Activated T-helper 2 cell treated with anti-CD3 and anti-CD28 coated beads, Interferon-gamma antibody, Interleukin-2, Interleukin-4, amounts not matched to agents 10 μg/mL and 5 μg/mL and 100 μg/mL, durations not matched to agents 14 hours and 24 hours and 36 hours (primary cell): ENCODE results near the gene DDIT4. TPM values are rescaled to one million over a fixed set of nuclear protein-coding genes. Genes with fewer than 3 reads are reported as not detected.
"Not testable (repeated sequence)": the region's sequence is repeated elsewhere in the genome, so short reads cannot be mapped to it uniquely, and the experiment has no call there.

ENCODE experiments used
- DNase-seq: peaks from one replicate; pipeline ENCODE4 v3.0.0; 2021; ENCODE audit warnings: low spot score
- H3K27ac Mint-ChIP-seq: one replicate; pipeline ENCODE4 v1.8.0; 2021; ENCODE audit warnings: mixed read lengths
- H3K27me3 Mint-ChIP-seq: one replicate; pipeline ENCODE4 v1.8.0; 2021; ENCODE audit warnings: low read depth, mixed read lengths
- H3K36me3 Mint-ChIP-seq: one replicate; pipeline ENCODE4 v1.8.0; 2021; ENCODE audit warnings: low read depth, mixed read lengths
- H3K4me1 Mint-ChIP-seq: one replicate; pipeline ENCODE4 v1.8.0; 2021; ENCODE audit warnings: low read depth, mixed read lengths
- H3K4me3 Mint-ChIP-seq: one replicate; pipeline ENCODE4 v1.8.0; 2021; ENCODE audit warnings: low read depth, mild to moderate bottlenecking, moderate library complexity, mixed read lengths
- H3K9me3 Mint-ChIP-seq: one replicate; pipeline ENCODE4 v1.8.0; 2021; ENCODE audit warnings: mixed read lengths
- intact Hi-C: fragments of 100-400 bp; cut with micrococcal nuclease; formaldehyde crosslinking; loops from one replicate; pipeline ENCODE4 v1.15.1; 2023
- total RNA-seq: library from RNA; stranded (reverse); gene quantifications from 2 replicates; pipeline ENCODE4 v1.2.3, GENCODE V29; 2022

The DDIT4 gene
- total RNA-seq, 1 donor from 2014 or later = 543 TPM

DNA sequence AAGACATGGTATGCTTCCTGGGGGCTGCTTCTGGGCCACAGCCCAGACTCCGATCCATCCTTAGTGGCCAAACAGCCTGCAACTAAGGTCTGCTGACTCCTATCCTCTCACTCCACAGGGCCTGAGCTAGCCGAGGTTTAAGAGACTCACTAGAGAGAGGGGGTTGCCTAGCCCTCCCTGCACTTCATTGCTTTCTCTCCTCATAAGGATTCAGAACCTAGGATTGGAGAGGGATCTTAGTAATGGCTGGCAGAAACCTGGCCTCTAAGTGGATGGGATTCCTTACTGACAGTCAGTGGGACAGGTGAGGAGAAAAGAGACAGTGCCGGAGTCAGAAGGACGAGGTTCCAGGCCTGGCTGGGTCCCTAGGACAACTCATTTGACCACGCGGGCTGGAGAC is 8.2 kb upstream of the DDIT4 start:
- Mint-ChIP-seq H3K27me3 (no peaks in the 10 kb centered on the region), H3K9me3 (no peaks in the 10 kb centered on the region), H3K36me3 (no peaks in the 10 kb centered on the region), H3K4me3 (no peak overlapping the region), H3K4me1 (peaks cover 26% of the 10 kb centered on the region), H3K27ac (no peak overlapping the region)
- intact Hi-C loops = no loop called here
- DNase-seq = no peak

DNA sequence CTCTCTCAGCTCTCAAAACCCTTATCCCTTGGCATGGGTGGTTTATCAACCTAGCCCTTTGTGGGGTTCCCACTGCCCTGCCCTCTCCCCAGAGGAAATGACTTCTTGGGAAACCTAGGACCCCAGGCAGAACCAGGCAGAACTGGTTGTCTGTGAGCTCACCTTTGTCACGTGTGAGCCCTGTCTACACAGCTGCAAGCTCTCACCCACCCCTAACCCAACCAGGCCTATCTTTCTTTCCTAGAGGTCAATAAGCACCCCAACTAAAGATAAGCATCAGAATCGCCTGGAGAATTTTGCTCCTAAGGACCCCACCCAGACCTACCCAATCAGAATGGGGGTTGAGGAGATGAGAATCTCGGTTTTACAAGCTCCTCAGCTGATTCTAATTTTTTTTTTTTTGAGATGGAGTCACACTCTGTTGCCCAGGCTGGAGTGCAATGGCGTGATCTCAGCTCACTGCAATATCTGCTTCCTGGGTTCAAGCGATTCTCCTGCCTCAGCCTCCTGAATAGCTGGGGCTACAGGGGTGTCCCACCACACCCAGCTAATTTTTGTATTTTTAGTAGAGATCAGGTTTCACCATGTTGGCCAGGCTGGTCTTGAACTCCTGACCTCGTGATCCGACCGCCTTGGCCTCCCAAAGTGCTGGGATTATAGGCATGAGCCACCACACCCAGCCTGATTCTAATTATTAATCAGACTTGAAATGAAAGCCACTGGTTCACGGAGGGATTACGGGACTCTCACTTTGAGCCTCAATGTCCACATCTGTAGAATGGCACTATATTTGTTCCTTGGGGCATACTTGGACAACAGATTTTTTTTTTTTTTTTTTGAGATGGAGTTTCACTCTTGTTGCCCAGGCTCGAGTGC is 7.5 kb upstream of the DDIT4 start:
- DNase-seq = no peak
- Mint-ChIP-seq H3K4me3 (no peak overlapping the region), H3K27me3 (no peaks in the 10 kb centered on the region), H3K36me3 (no peaks in the 10 kb centered on the region), H3K4me1 (peaks cover 27% of the 10 kb centered on the region), H3K9me3 (no peaks in the 10 kb centered on the region), H3K27ac (no peak overlapping the region)
- intact Hi-C loops = no loop called here

DNA sequence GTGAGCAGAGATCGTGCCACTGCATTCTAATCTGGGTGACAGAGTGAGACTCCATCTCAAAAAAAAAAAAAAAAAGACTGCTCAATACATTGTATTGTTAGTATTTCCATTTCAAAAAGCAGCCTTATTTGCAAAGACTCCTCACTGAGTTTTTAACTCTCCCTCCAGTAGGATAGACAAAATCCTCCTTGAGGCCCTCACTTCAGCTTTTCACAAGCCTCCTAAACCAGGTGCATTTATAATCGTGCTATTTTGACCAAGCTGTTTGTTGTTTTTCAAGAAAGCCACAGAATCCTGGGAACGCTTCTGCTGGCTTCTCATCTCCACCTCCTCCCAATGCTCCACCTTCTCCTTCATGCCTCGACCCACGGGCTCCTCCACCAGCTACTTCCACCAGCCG is 6.3 kb upstream of the DDIT4 start:
- no peak overlapping the region for H3K27ac Mint-ChIP-seq
- H3K36me3 Mint-ChIP-seq = no peaks in the 10 kb centered on the region
- H3K4me1 Mint-ChIP-seq = peaks cover 24% of the 10 kb centered on the region
- H3K27me3 Mint-ChIP-seq = no peaks in the 10 kb centered on the region
- H3K4me3 Mint-ChIP-seq = no peak overlapping the region
- H3K9me3 Mint-ChIP-seq = no peaks in the 10 kb centered on the region
- intact Hi-C loops = no loop called here
- no peak for DNase-seq

DNA sequence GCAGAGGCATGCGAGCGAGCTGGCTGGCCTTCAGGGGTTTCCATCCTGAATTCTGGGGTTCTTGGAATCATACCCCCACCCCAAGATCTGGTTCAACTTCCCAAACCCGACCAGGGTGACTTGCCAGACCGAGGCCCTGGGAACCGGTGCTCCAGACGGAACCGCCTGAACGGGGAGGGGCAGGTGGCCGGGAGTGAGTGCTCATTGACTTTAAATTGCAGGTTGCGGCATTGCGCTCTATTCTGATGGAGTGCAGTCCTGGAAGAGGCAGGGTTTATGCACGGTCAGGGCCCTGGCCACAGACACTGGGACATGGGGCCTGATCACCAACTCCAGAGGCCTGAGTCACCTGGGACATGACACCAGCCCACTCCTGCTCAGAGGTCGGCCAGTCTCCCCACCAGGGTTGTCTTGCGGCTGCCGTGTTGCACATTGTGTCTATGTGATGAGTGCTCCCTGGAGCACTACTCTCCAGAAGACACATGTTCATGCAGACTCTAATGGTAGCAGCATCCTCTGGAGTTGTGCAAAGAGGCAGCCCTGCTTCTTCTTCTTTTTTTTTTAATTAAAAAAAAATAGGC is 5.8 kb upstream of the DDIT4 start:
- DNase-seq = no peak
- H3K27me3 Mint-ChIP-seq = no peaks in the 10 kb centered on the region
- intact Hi-C loops = no loop called here
- H3K4me3 Mint-ChIP-seq = no peak overlapping the region
- peaks cover 28% of the 10 kb centered on the region for H3K4me1 Mint-ChIP-seq
- H3K27ac Mint-ChIP-seq = no peak overlapping the region
- H3K9me3 Mint-ChIP-seq = no peaks in the 10 kb centered on the region
- no peaks in the 10 kb centered on the region for H3K36me3 Mint-ChIP-seq

DNA sequence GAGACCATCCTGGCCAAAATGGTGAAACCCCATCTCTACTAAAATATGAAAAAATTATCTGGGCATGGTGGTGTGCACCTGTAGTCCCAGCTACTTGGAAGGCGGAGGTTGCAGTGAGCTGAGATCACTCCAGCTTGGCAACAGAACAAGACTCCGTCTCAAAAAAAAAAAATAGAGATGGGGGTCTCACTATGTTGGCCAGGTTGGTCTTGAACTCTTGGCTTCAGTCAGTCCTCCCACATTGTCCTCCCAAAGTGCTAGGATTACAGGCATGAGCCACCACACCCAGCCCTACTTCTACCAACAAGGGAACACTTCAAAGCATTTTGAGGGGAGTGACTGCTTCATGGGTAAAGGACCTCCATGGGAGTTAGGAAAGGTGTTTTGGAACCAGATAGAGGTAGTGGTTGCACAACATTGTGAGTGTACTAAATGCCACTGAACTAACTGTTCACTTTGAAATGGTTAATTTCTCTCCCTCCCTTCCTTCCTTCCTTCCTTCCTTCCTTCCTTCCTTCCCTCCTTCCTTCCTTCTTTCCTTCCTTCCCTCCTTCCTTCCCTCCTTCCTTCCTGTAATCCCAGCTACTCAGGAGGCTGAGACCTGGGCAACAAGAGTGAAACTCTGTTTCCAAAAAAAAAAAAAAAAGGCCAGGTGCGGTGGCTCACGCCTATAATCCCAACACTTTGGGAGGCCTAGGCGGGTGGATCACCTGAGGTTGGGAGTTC is 5.1 kb upstream of the DDIT4 start:
- H3K4me3 Mint-ChIP-seq, H3K36me3 Mint-ChIP-seq, H3K27ac Mint-ChIP-seq, DNase-seq, H3K9me3 Mint-ChIP-seq, H3K27me3 Mint-ChIP-seq, intact Hi-C loops: not testable (repeated sequence)
- H3K4me1 Mint-ChIP-seq = peaks cover 28% of the 10 kb centered on the region

DNA sequence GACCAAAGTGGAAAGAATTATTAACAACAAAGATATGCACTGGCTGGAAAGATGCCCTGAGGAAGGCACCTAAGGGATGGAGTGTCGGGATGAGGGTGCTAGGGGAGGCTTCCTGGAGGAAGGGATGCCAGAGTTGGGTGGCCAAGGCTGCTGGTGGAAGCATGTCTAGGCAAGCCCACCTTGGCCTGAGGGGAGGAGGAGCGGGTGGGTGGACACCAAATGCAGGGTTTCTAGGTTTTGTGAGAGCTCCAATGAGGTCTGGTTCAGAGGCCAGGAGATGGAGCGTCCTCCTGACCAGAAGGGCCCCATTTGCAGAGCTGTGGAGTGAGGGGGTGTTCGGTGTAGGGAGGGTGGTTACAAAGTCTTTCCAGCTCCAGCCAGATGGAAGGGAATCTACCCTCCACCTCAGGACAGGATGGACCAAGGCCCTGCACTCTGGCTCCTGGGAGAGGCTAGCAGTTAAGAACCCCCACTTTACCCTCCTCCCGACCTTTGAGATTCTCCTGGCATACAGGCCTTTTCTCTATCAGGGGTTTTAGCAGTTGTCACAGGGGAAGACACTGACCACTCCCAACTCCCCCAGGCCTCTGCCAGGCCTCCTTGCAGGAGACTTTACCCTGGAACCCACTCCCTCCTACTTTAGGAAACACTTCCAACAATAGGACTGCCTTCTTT is 3.0 kb upstream of the DDIT4 start:
- H3K27me3 Mint-ChIP-seq = no peaks in the 10 kb centered on the region
- DNase-seq = no peak
- no peak overlapping the region for H3K4me3 Mint-ChIP-seq
- H3K36me3 Mint-ChIP-seq = peaks cover 25% of the 10 kb centered on the region
- intact Hi-C loops = no loop called here
- H3K9me3 Mint-ChIP-seq = no peaks in the 10 kb centered on the region
- H3K27ac Mint-ChIP-seq = no peak overlapping the region
- H3K4me1 Mint-ChIP-seq = peaks cover 25% of the 10 kb centered on the region

DNA sequence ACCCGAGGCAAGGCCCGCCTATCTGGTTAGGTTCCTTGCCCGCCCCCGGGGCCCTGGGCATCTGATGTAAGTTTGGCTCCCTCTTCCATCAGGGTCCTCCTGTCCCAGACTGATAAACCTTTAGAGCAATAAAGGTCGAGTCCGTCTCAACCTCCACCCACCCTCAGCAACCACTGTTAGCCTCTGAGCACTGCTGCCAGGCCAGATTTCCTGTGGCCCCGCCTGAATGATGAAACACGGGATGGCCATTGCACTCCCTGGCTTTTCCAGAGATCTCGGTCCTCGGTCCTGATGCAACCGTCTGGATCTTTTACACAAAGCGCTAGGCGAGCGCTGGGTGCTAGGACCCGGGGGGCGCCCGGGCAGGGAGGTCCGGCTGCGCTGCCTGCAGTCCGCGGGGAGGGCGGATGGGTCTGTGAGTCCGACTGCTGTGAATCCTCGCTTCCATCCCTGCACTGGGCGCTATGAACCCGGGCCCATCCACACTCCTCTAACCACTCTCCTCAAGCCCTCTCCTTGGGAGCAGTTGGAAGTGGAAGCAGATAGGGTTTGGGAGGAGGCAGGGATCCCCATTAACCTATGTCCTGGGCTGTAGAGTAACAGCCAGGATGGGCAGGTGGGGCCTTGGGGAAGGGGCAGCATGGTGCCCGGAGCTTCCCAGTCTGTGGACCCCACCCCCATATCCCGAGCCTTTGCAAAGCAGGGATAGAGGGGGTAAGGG is 875 bp upstream of the DDIT4 start:
- peaks cover 38% of the 10 kb centered on the region for H3K36me3 Mint-ChIP-seq
- peak overlapping the region; percentile 100 for H3K4me3 Mint-ChIP-seq
- peaks cover 37% of the 10 kb centered on the region for H3K4me1 Mint-ChIP-seq
- DNase-seq = no peak
- no peaks in the 10 kb centered on the region for H3K27me3 Mint-ChIP-seq
- peak overlapping the region; percentile 47 for H3K27ac Mint-ChIP-seq
- intact Hi-C loops = loop anchor here (1.0 to 2.0 kb wide), 5 partner anchors 12 to 62 kb away; partner anchors contain the start of genes ANAPC16 and ASCC1
- no peaks in the 10 kb centered on the region for H3K9me3 Mint-ChIP-seq

DNA sequence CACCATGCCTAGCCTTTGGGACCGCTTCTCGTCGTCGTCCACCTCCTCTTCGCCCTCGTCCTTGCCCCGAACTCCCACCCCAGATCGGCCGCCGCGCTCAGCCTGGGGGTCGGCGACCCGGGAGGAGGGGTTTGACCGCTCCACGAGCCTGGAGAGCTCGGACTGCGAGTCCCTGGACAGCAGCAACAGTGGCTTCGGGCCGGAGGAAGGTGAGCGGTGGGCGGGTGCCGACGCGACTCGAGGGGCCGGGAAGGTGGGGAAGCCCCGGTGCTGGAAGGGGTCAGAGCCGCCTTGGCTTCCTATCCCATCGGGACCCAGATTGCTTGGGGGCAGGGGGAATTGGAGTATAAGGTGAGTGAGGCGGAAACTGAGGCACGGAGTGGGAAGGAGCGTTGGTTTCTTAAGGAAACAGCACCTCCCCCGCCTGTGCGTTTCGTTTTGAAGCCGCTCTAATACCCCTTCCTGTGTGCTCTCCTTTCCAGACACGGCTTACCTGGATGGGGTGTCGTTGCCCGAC is 547 bp downstream of the DDIT4 start:
- peaks cover 41% of the 10 kb centered on the region for H3K4me1 Mint-ChIP-seq
- peak overlapping the region; percentile 100 for H3K4me3 Mint-ChIP-seq
- no peaks in the 10 kb centered on the region for H3K27me3 Mint-ChIP-seq
- peaks cover 38% of the 10 kb centered on the region for H3K36me3 Mint-ChIP-seq
- H3K27ac Mint-ChIP-seq = peak overlapping the region; percentile 94
- no peaks in the 10 kb centered on the region for H3K9me3 Mint-ChIP-seq
- DNase-seq = peak; percentile 38
- intact Hi-C loops = no loop called here

DNA sequence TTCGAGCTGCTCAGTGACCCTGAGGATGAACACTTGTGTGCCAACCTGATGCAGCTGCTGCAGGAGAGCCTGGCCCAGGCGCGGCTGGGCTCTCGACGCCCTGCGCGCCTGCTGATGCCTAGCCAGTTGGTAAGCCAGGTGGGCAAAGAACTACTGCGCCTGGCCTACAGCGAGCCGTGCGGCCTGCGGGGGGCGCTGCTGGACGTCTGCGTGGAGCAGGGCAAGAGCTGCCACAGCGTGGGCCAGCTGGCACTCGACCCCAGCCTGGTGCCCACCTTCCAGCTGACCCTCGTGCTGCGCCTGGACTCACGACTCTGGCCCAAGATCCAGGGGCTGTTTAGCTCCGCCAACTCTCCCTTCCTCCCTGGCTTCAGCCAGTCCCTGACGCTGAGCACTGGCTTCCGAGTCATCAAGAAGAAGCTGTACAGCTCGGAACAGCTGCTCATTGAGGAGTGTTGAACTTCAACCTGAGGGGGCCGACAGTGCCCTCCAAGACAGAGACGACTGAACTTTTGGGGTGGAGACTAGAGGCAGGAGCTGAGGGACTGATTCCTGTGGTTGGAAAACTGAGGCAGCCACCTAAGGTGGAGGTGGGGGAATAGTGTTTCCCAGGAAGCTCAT is 1.1 kb downstream of the DDIT4 start:
- Mint-ChIP-seq H3K4me1 (peaks cover 41% of the 10 kb centered on the region), H3K36me3 (peaks cover 38% of the 10 kb centered on the region), H3K27ac (peak overlapping the region; percentile 94), H3K4me3 (peak overlapping the region; percentile 100), H3K27me3 (no peaks in the 10 kb centered on the region), H3K9me3 (no peaks in the 10 kb centered on the region)
- peak; percentile 71 for DNase-seq
- intact Hi-C loops = no loop called here

DNA sequence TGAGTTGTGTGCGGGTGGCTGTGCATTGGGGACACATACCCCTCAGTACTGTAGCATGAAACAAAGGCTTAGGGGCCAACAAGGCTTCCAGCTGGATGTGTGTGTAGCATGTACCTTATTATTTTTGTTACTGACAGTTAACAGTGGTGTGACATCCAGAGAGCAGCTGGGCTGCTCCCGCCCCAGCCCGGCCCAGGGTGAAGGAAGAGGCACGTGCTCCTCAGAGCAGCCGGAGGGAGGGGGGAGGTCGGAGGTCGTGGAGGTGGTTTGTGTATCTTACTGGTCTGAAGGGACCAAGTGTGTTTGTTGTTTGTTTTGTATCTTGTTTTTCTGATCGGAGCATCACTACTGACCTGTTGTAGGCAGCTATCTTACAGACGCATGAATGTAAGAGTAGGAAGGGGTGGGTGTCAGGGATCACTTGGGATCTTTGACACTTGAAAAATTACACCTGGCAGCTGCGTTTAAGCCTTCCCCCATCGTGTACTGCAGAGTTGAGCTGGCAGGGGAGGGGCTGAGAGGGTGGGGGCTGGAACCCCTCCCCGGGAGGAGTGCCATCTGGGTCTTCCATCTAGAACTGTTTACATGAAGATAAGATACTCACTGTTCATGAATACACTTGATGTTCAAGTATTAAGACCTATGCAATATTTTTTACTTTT is 1.8 kb downstream of the DDIT4 start:
- Mint-ChIP-seq H3K36me3 (peaks cover 38% of the 10 kb centered on the region), H3K27ac (peak overlapping the region; percentile 94), H3K4me3 (peak overlapping the region; percentile 100), H3K4me1 (peaks cover 38% of the 10 kb centered on the region), H3K9me3 (no peaks in the 10 kb centered on the region), H3K27me3 (no peaks in the 10 kb centered on the region)
- DNase-seq = no peak
- intact Hi-C loops = no loop called here

DNA sequence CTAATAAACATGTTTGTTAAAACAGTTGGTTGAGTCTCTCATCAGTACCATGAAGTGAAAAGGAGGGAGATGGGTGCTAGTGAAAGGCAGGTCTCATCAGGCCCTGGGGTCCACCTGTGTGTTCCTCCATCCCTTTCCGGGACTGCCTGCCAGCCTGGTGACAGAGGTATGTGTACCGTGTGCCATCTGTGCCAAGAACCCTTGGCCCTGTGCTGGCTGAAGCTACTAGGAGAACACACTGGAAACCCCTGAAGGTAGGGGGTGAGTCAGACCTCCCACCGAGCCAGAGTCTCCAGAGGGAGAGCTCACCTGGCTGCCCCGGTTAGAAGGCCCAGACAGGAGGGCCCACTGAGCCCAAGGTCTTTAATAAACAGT is 2.3 kb downstream of the DDIT4 start:
- Mint-ChIP-seq H3K4me1 (peaks cover 35% of the 10 kb centered on the region), H3K9me3 (no peaks in the 10 kb centered on the region), H3K27ac (peak overlapping the region; percentile 94), H3K27me3 (no peaks in the 10 kb centered on the region), H3K4me3 (peak overlapping the region; percentile 100), H3K36me3 (peaks cover 38% of the 10 kb centered on the region)
- intact Hi-C loops = no loop called here
- no peak for DNase-seq
